K562 (cell line): Measurements from ENCODE around the gene AHCYL2. TPM values are rescaled to one million over a fixed set of nuclear protein-coding genes. Genes with fewer than 3 reads are reported as not detected.

ENCODE experiments used
- EZH2 ChIP-seq: IDR thresholded peaks from 2 replicates; pipeline ENCODE4 v1.6.1; 2012; ENCODE audit warnings: low read depth, mild to moderate bottlenecking, inconsistent platforms, low read length, borderline replicate concordance
- KLF10 ChIP-seq: fragments of 250-450 bp; sonication (Bioruptor Pico); IDR thresholded peaks from 2 replicates; pipeline ENCODE4 v1.6.1; 2021; ENCODE audit warnings: matching md5 sums
- NELFE ChIP-seq: IDR thresholded peaks from 2 replicates; pipeline ENCODE4 v1.6.1; 2011; ENCODE audit warnings: mild to moderate bottlenecking; ENCODE audit not compliant: insufficient read depth, insufficient read length
- NEUROD1 ChIP-seq: fragments of 150-350 bp; IDR thresholded peaks from 2 replicates; pipeline ENCODE4 v1.6.1; 2014; ENCODE audit warnings: borderline replicate concordance, low read length, low read depth; ENCODE audit not compliant: partially characterized antibody
- NONO ChIP-seq, 2 experiments: fragments of 200-400 bp in 1 of 2; fragments of 450-650 bp in 1 of 2; formaldehyde crosslinking in 1 of 2; IDR thresholded peaks; 2 replicates each; pipeline ENCODE4 v1.6.1; 2017; ENCODE audit warnings: low read depth in 2 of 2, mild to moderate bottlenecking in 2 of 2, moderate library complexity in 2 of 2, low read length in 1 of 2
- PTRF ChIP-seq: fragments of 450-650 bp; IDR thresholded peaks from 2 replicates; pipeline ENCODE4 v1.6.1; 2016; ENCODE audit warnings: mild to moderate bottlenecking, missing genetic modification characterization, missing compliant biosample characterization
- RBM25 ChIP-seq: fragments of 200-400 bp; formaldehyde crosslinking; IDR thresholded peaks from 2 replicates; pipeline ENCODE4 v1.6.1; 2018; ENCODE audit warnings: low read length, low read depth, moderate library complexity; ENCODE audit not compliant: severe bottlenecking
- SUPT5H ChIP-seq: fragments of 450-650 bp; IDR thresholded peaks from 2 replicates; pipeline ENCODE4 v1.6.1; 2016
- TCF3 ChIP-seq: sonication (generic); formaldehyde crosslinking; IDR thresholded peaks from 2 replicates; pipeline ENCODE4 v1.4.0; 2020; ENCODE audit warnings: mild to moderate bottlenecking, missing genetic modification reagents
- TEAD1 ChIP-seq, 2 experiments: fragments of 450-650 bp in 1 of 2; sonication (generic) in 1 of 2; formaldehyde crosslinking; IDR thresholded peaks; 2 replicates each; pipeline versions ENCODE4 v1.4.0 to v1.8.0; 2020 to 2022; ENCODE audit warnings: mild to moderate bottlenecking in 2 of 2, missing genetic modification reagents in 1 of 2
- ZFP30 ChIP-seq: fragments of 250-450 bp; sonication (Bioruptor Pico); IDR thresholded peaks from 2 replicates; pipeline ENCODE4 v1.8.0; 2022; ENCODE audit warnings: moderate library complexity, mild to moderate bottlenecking, inconsistent platforms, borderline replicate concordance
- ZNF134 ChIP-seq: fragments of 250-450 bp; sonication (Bioruptor Pico); conservative IDR thresholded peaks from 2 replicates; pipeline ENCODE4 v1.4.0; 2020
- ZNF277 ChIP-seq: fragments of 250-450 bp; sonication (Bioruptor Pico); IDR thresholded peaks from 2 replicates; pipeline ENCODE4 v1.8.0; 2022; ENCODE audit warnings: inconsistent platforms, mild to moderate bottlenecking, moderate library complexity, borderline replicate concordance
- ZNF347 ChIP-seq: fragments of 450-650 bp; formaldehyde crosslinking; IDR thresholded peaks from 2 replicates; pipeline ENCODE4 v1.4.0; 2020; ENCODE audit warnings: low read depth, mild to moderate bottlenecking, moderate library complexity
- ZNF644 ChIP-seq: fragments of 200-800 bp; sonication (Bioruptor generic); IDR thresholded peaks from 2 replicates; pipeline ENCODE4 v1.6.1; 2016; ENCODE audit warnings: low read depth, missing genetic modification characterization, missing compliant biosample characterization
- ZNF696 ChIP-seq: fragments of 250-450 bp; sonication (Bioruptor Pico); conservative IDR thresholded peaks from 2 replicates; pipeline ENCODE4 v1.4.0; 2020; ENCODE audit warnings: mild to moderate bottlenecking, moderate library complexity
- polyA plus RNA-seq, 8 experiments: library from polyadenylated mRNA; depleted of rRNA in 4 of 8; stranded (reverse) in 5 of 8; unstranded in 3 of 8; fragments of >200 nt; fragmentation: Nextera tagmentation in 2 of 8; fragmentation: Illumina TruSeq in 1 of 8; extraction: Ambion mirVana in 2 of 8; extraction: Trizol in 1 of 8; gene quantifications; 2 replicates each; pipeline versions ENCODE4 v1.2.1 to v1.2.3, GENCODE V29; 2011 to 2014; ENCODE audit warnings: inconsistent platforms in 1 of 8, missing spikeins in 1 of 8
- total RNA-seq, 7 experiments: library from RNA; depleted of rRNA in 6 of 7; stranded (reverse); fragments of >200 nt in 6 of 7; fragmentation: Illumina TruSeq in 2 of 7; extraction: Trizol in 2 of 7; gene quantifications; 2 replicates each; pipeline versions ENCODE4 v1.2.1 to v1.2.3, GENCODE V29; 2011 to 2021; ENCODE audit warnings: low replicate concordance in 1 of 7
- TF ChIP-seq, protein P1 (sequence below): fragments of 250-450 bp; sonication (Bioruptor Pico); IDR thresholded peaks from 2 replicates; pipeline ENCODE4 v1.9.0; 2021; ENCODE audit warnings: mild to moderate bottlenecking, inconsistent platforms
- TF ChIP-seq, protein P2 (sequence below): fragments of 250-450 bp; sonication (Bioruptor Pico); IDR thresholded peaks from 2 replicates; pipeline ENCODE4 v1.5.0; 2020; ENCODE audit warnings: mild to moderate bottlenecking, borderline replicate concordance
- TF ChIP-seq, protein P3 (sequence below): fragments of 450-650 bp; IDR thresholded peaks from 2 replicates; pipeline ENCODE4 v1.6.1; 2016; ENCODE audit warnings: mild to moderate bottlenecking

Gene AHCYL2
- total and polyA plus RNA-seq, 9 of the 15 experiments (the other 6 are each of a cell fraction or from before 2014, with no cell fraction given), result 0.93 to 10.5 (median 5.2) TPM

GRCh38 chr7:129438839-129439651 is 214.2 kb downstream of the AHCYL2 start (continued):
- no peak for TF ChIP-seq NONO (IDR thresholded peaks at IDR 0.05; ENCODE audit: low read depth in 2 of 2, low read length in 1 of 2)
- peak; percentile 48; the same call in 1 of the 2 replicates for TF ChIP-seq ZNF134
- no peak for TF ChIP-seq RBM25
- TF ChIP-seq ZFP30 (CRISPR knock-in tag), result no peak
- TF ChIP-seq ZNF347, result peak; percentile 58; the same call in 1 of the 2 replicates
- peak; percentile 46; the same call in 1 of the 2 replicates for TF ChIP-seq SUPT5H
- no peak for TF ChIP-seq ZNF696
- TF ChIP-seq ZNF277 (CRISPR knock-in tag), result no peak
- no peak for TF ChIP-seq NELFE
- TF ChIP-seq, protein P1, sequence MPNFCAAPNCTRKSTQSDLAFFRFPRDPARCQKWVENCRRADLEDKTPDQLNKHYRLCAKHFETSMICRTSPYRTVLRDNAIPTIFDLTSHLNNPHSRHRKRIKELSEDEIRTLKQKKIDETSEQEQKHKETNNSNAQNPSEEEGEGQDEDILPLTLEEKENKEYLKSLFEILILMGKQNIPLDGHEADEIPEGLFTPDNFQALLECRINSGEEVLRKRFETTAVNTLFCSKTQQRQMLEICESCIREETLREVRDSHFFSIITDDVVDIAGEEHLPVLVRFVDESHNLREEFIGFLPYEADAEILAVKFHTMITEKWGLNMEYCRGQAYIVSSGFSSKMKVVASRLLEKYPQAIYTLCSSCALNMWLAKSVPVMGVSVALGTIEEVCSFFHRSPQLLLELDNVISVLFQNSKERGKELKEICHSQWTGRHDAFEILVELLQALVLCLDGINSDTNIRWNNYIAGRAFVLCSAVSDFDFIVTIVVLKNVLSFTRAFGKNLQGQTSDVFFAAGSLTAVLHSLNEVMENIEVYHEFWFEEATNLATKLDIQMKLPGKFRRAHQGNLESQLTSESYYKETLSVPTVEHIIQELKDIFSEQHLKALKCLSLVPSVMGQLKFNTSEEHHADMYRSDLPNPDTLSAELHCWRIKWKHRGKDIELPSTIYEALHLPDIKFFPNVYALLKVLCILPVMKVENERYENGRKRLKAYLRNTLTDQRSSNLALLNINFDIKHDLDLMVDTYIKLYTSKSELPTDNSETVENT, result no peak
- TF ChIP-seq TCF3 (CRISPR knock-in tag), result peak; percentile 94
- TF ChIP-seq EZH2, result no peak
- TF ChIP-seq, protein P2, sequence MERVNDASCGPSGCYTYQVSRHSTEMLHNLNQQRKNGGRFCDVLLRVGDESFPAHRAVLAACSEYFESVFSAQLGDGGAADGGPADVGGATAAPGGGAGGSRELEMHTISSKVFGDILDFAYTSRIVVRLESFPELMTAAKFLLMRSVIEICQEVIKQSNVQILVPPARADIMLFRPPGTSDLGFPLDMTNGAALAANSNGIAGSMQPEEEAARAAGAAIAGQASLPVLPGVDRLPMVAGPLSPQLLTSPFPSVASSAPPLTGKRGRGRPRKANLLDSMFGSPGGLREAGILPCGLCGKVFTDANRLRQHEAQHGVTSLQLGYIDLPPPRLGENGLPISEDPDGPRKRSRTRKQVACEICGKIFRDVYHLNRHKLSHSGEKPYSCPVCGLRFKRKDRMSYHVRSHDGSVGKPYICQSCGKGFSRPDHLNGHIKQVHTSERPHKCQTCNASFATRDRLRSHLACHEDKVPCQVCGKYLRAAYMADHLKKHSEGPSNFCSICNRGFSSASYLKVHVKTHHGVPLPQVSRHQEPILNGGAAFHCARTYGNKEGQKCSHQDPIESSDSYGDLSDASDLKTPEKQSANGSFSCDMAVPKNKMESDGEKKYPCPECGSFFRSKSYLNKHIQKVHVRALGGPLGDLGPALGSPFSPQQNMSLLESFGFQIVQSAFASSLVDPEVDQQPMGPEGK (CRISPR knock-in tag), result no peak
- no peak; a peak in 1 of 4 replicates for TF ChIP-seq TEAD1 (CRISPR knock-in tag; IDR thresholded peaks at IDR 0.05)
- TF ChIP-seq, protein P3, sequence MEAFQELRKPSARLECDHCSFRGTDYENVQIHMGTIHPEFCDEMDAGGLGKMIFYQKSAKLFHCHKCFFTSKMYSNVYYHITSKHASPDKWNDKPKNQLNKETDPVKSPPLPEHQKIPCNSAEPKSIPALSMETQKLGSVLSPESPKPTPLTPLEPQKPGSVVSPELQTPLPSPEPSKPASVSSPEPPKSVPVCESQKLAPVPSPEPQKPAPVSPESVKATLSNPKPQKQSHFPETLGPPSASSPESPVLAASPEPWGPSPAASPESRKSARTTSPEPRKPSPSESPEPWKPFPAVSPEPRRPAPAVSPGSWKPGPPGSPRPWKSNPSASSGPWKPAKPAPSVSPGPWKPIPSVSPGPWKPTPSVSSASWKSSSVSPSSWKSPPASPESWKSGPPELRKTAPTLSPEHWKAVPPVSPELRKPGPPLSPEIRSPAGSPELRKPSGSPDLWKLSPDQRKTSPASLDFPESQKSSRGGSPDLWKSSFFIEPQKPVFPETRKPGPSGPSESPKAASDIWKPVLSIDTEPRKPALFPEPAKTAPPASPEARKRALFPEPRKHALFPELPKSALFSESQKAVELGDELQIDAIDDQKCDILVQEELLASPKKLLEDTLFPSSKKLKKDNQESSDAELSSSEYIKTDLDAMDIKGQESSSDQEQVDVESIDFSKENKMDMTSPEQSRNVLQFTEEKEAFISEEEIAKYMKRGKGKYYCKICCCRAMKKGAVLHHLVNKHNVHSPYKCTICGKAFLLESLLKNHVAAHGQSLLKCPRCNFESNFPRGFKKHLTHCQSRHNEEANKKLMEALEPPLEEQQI, result no peak; the same call in none of the 2 replicates
- TF ChIP-seq KLF10 (CRISPR knock-in tag), result no peak
- TF ChIP-seq PTRF (tag), result no peak
- TF ChIP-seq NEUROD1, result peak; percentile 75
- TF ChIP-seq ZNF644 (tag), result 0 out of 2 replicates have a peak, but pooled peaks have one; percentile 15
